Vagina (tissue), 2 donors: ENCODE measurements around the gene MYH11. TPM values are rescaled to one million over a fixed set of nuclear protein-coding genes. Genes with fewer than 3 reads are reported as not detected.
"Not testable (repeated sequence)": the region's sequence is repeated elsewhere in the genome, so short reads cannot be mapped to it uniquely, and the experiment has no call there.

Experiments used
- DNase-seq, 2 donors: peaks; one replicate each; pipeline ENCODE4 v3.0.0-alpha.2; 2017; ENCODE audit errors: extremely low spot score in 2 of 2
- H3K27ac ChIP-seq: fragments of 200-600 bp; sonication (generic); one replicate; pipeline ENCODE4 v1.5.1; 2019
- H3K27me3 ChIP-seq: fragments of 200-600 bp; sonication (generic); one replicate; pipeline ENCODE4 v1.5.1; 2019
- H3K36me3 ChIP-seq, 2 donors: fragments of 200-600 bp; sonication (generic); one replicate each; pipeline ENCODE4 v1.5.1; 2017 to 2019
- H3K4me1 ChIP-seq: fragments of 200-600 bp; sonication (generic); one replicate; pipeline ENCODE4 v1.5.1; 2019
- H3K4me3 ChIP-seq, 2 donors: fragments of 200-600 bp; sonication (generic); 1 replicate in 1 of 2; 2 replicates in 1 of 2; pipeline ENCODE4 v1.5.1; 2016 to 2019
- H3K9me3 ChIP-seq: fragments of 200-600 bp; sonication (generic); one replicate; pipeline ENCODE4 v1.5.1; 2019
- CTCF ChIP-seq, 3 experiments: fragments of 450-650 bp in 2 of 3; fragments of 200-600 bp in 1 of 3; sonication (generic) in 1 of 3; IDR thresholded peaks; one replicate each; pipeline ENCODE4 v1.5.1; 2017 to 2019; ENCODE audit warnings: antibody characterized with exemption in 3 of 3, mild to moderate bottlenecking in 2 of 3, moderate library complexity in 2 of 3
- POLR2A ChIP-seq, 2 donors: fragments of 450-650 bp; IDR thresholded peaks; one replicate each; pipeline ENCODE4 v1.6.1; 2017; ENCODE audit warnings: antibody characterized with exemption in 2 of 2, mild to moderate bottlenecking in 2 of 2, moderate library complexity in 2 of 2
- POLR2AphosphoS5 ChIP-seq, 2 donors: sonication (generic); formaldehyde crosslinking; IDR thresholded peaks; one replicate each; pipeline ENCODE4 v1.9.0; 2017; ENCODE audit warnings: antibody characterized with exemption in 2 of 2, mild to moderate bottlenecking in 2 of 2, low read depth in 1 of 2; ENCODE audit not compliant: insufficient read depth in 1 of 2
- intact Hi-C: fragments of 100-400 bp; cut with DNase I; formaldehyde crosslinking; loops from one replicate; pipeline ENCODE4 v1.15.1; 2023
- total RNA-seq: library from RNA; depleted of rRNA; stranded (reverse); fragments of >200 nt; gene quantifications from one replicate; pipeline ENCODE4 v1.2.3, GENCODE V29; 2016

Gene MYH11
- total RNA-seq, 1 donor from 2014 or later: 822 TPM

- peaks cover 0 to 80% of the 10 kb centered on the region in 2 donors for H3K36me3 ChIP-seq
- no peaks in the 10 kb centered on the region for H3K4me1 ChIP-seq
- intact Hi-C loops: no loop called here
- TF ChIP-seq POLR2AphosphoS5 (IDR thresholded peaks at IDR 0.05; ENCODE audit: insufficient read depth in 1 of 2, low read depth in 1 of 2): no peak
- TF ChIP-seq CTCF (IDR thresholded peaks at IDR 0.05): no peak
- no peak for TF ChIP-seq POLR2A (IDR thresholded peaks at IDR 0.05)
- H3K9me3 ChIP-seq: no peaks in the 10 kb centered on the region
- H3K27ac ChIP-seq: no peak overlapping the region
- DNase-seq: no peak
- H3K4me3 ChIP-seq: no peak overlapping the region
- H3K27me3 ChIP-seq: no peaks in the 10 kb centered on the region
Observed at GRCh38 chr16:15694499-15694898, 162.3 kb downstream of the MYH11 start.

- H3K4me3 ChIP-seq, intact Hi-C loops, H3K4me1 ChIP-seq, H3K27me3 ChIP-seq, DNase-seq, H3K27ac ChIP-seq, H3K9me3 ChIP-seq: not testable (repeated sequence)
- peaks cover 0 to 77% of the 10 kb centered on the region in 2 donors for H3K36me3 ChIP-seq
Observed at GRCh38 chr16:15692508-15692907, 164.3 kb downstream of the MYH11 start.

GRCh38 chr16:15691046-15691445, 165.8 kb downstream of the MYH11 start:
- H3K27ac ChIP-seq: no peak overlapping the region
- TF ChIP-seq POLR2A (IDR thresholded peaks at IDR 0.05): no peak
- TF ChIP-seq CTCF (IDR thresholded peaks at IDR 0.05): no peak
- TF ChIP-seq POLR2AphosphoS5 (IDR thresholded peaks at IDR 0.05; ENCODE audit: insufficient read depth in 1 of 2, low read depth in 1 of 2): no peak
- intact Hi-C loops: no loop called here
- H3K36me3 ChIP-seq: peaks cover 0 to 69% of the 10 kb centered on the region in 2 donors
- no peaks in the 10 kb centered on the region for H3K27me3 ChIP-seq
- no peaks in the 10 kb centered on the region for H3K4me1 ChIP-seq
- H3K4me3 ChIP-seq: no peak overlapping the region
- no peaks in the 10 kb centered on the region for H3K9me3 ChIP-seq
- no peak for DNase-seq

- H3K27ac ChIP-seq: no peak overlapping the region
- no peak overlapping the region for H3K4me3 ChIP-seq
- TF ChIP-seq POLR2A (IDR thresholded peaks at IDR 0.05): no peak
- no peak for TF ChIP-seq POLR2AphosphoS5 (IDR thresholded peaks at IDR 0.05; ENCODE audit: insufficient read depth in 1 of 2, low read depth in 1 of 2)
- TF ChIP-seq CTCF (IDR thresholded peaks at IDR 0.05): no peak
- H3K27me3 ChIP-seq: no peaks in the 10 kb centered on the region
- intact Hi-C loops: no loop called here
- H3K36me3 ChIP-seq: peaks cover 0 to 73% of the 10 kb centered on the region in 2 donors
- no peak for DNase-seq
- no peaks in the 10 kb centered on the region for H3K4me1 ChIP-seq
- no peaks in the 10 kb centered on the region for H3K9me3 ChIP-seq
Observed at GRCh38 chr16:15690296-15690695, 166.5 kb downstream of the MYH11 start.

- H3K4me3 ChIP-seq: no peak overlapping the region
- no peak for DNase-seq
- peaks cover 0 to 71% of the 10 kb centered on the region in 2 donors for H3K36me3 ChIP-seq
- H3K27me3 ChIP-seq: no peaks in the 10 kb centered on the region
- intact Hi-C loops: no loop called here
- H3K9me3 ChIP-seq: no peaks in the 10 kb centered on the region
- no peak for TF ChIP-seq CTCF (IDR thresholded peaks at IDR 0.05)
- no peak for TF ChIP-seq POLR2A (IDR thresholded peaks at IDR 0.05)
- no peak for TF ChIP-seq POLR2AphosphoS5 (IDR thresholded peaks at IDR 0.05; ENCODE audit: insufficient read depth in 1 of 2, low read depth in 1 of 2)
- no peaks in the 10 kb centered on the region for H3K4me1 ChIP-seq
- no peak overlapping the region for H3K27ac ChIP-seq
Observed at GRCh38 chr16:15689290-15689689, 167.5 kb downstream of the MYH11 start.

GRCh38 chr16:15686287-15686686, 170.5 kb downstream of the MYH11 start:
- H3K4me3 ChIP-seq: no peak overlapping the region
- TF ChIP-seq POLR2AphosphoS5 (IDR thresholded peaks at IDR 0.05; ENCODE audit: insufficient read depth in 1 of 2, low read depth in 1 of 2): no peak
- TF ChIP-seq CTCF (IDR thresholded peaks at IDR 0.05): no peak
- TF ChIP-seq POLR2A (IDR thresholded peaks at IDR 0.05): no peak
- H3K27ac ChIP-seq: no peak overlapping the region
- no peak for DNase-seq
- H3K9me3 ChIP-seq: no peaks in the 10 kb centered on the region
- intact Hi-C loops: no loop called here
- H3K36me3 ChIP-seq: peaks cover 0 to 42% of the 10 kb centered on the region in 2 donors
- H3K4me1 ChIP-seq: no peaks in the 10 kb centered on the region
- no peaks in the 10 kb centered on the region for H3K27me3 ChIP-seq
